Breast epithelium (tissue), 4 donors: ENCODE results near the gene EIF4E3. TPM values are rescaled to one million over a fixed set of nuclear protein-coding genes. Genes with fewer than 3 reads are reported as not detected.

Source experiments
- DNase-seq, 2 donors: peaks; one replicate each; pipeline ENCODE4 v3.0.0-alpha.2; 2019; ENCODE audit warnings: low spot score in 2 of 2
- H3K27ac ChIP-seq, 2 donors: fragments of 200-600 bp; sonication (generic) in 1 of 2; one replicate each; pipeline ENCODE4 v1.5.1; 2016 to 2019; ENCODE audit warnings: mild to moderate bottlenecking in 1 of 2
- H3K27me3 ChIP-seq, 2 donors: fragments of 200-600 bp; sonication (generic) in 1 of 2; one replicate each; pipeline versions ENCODE4 v1.5.1 to v1.6.0; 2017 to 2019; ENCODE audit warnings: control low read depth in 1 of 2, mild to moderate bottlenecking in 1 of 2
- H3K36me3 ChIP-seq: fragments of 200-600 bp; one replicate; pipeline ENCODE4 v1.5.1; 2019
- H3K4me1 ChIP-seq, 2 donors: fragments of 200-600 bp; sonication (generic); one replicate each; pipeline ENCODE4 v1.5.1; 2016 to 2019; ENCODE audit warnings: control low read depth in 1 of 2
- H3K4me3 ChIP-seq, 3 donors: fragments of 200-600 bp; sonication (generic); 1 replicate in 2 of 3; 2 replicates in 1 of 3; pipeline ENCODE4 v1.5.1; 2016 to 2019; ENCODE audit warnings: mild to moderate bottlenecking in 3 of 3, moderate library complexity in 2 of 3
- H3K9me3 ChIP-seq, 2 donors: fragments of 200-600 bp; sonication (generic) in 1 of 2; one replicate each; pipeline ENCODE4 v1.5.1; 2016 to 2019; ENCODE audit warnings: control low read depth in 1 of 2
- POLR2A ChIP-seq: fragments of 450-650 bp; IDR thresholded peaks from one replicate; pipeline ENCODE4 v1.6.1; 2016; ENCODE audit warnings: antibody characterized with exemption, mild to moderate bottlenecking, moderate library complexity
- POLR2AphosphoS5 ChIP-seq, 3 donors: sonication (generic); formaldehyde crosslinking; IDR thresholded peaks; one replicate each; pipeline ENCODE4 v1.6.1; 2017; ENCODE audit warnings: antibody characterized with exemption in 3 of 3
- intact Hi-C: fragments of 100-400 bp; cut with DNase I; formaldehyde crosslinking; loops from one replicate; pipeline ENCODE4 v1.15.1; 2023; ENCODE audit warnings: low total_unique reads
- total RNA-seq, 3 donors: library from RNA; depleted of rRNA; stranded (reverse); fragments of >200 nt; gene quantifications; one replicate each; pipeline ENCODE4 v1.1.0, GENCODE V29; 2016
- TF ChIP-seq, protein P1 (sequence below), 3 donors: fragments of 450-650 bp; IDR thresholded peaks; one replicate each; pipeline ENCODE4 v1.5.1; 2016 to 2017; ENCODE audit warnings: antibody characterized with exemption in 3 of 3, mild to moderate bottlenecking in 3 of 3, moderate library complexity in 3 of 3

EIF4E3 gene
- total RNA-seq, 3 donors from 2014 or later = 16.1 to 34.4 (median 19.3) TPM

DNA sequence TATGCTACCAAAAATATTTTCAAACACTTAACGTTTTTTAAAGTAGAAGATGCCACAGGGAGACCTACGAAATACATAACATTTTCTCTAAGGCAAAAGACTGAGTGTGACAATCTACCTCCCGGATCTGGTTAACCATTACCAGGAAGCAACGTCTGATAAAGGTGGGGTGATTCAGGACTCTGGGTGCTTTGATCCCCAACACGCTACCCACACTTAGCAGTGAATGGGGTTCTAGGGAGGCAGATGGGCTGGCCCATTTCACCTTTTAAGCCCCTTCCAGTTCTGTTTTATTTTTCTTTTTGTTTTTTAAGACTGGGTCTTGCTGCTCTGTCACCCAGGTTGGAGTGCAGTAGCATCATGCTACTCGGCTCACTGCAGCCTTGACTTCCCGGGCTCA is 39.5 kb downstream of the EIF4E3 start:
- H3K9me3 ChIP-seq = no peaks in the 10 kb centered on the region
- intact Hi-C loops = no loop called here
- H3K36me3 ChIP-seq = no peaks in the 10 kb centered on the region
- no peak for DNase-seq
- H3K4me1 ChIP-seq = peaks cover 3 to 8% of the 10 kb centered on the region in 2 donors
- TF ChIP-seq, protein P1, sequence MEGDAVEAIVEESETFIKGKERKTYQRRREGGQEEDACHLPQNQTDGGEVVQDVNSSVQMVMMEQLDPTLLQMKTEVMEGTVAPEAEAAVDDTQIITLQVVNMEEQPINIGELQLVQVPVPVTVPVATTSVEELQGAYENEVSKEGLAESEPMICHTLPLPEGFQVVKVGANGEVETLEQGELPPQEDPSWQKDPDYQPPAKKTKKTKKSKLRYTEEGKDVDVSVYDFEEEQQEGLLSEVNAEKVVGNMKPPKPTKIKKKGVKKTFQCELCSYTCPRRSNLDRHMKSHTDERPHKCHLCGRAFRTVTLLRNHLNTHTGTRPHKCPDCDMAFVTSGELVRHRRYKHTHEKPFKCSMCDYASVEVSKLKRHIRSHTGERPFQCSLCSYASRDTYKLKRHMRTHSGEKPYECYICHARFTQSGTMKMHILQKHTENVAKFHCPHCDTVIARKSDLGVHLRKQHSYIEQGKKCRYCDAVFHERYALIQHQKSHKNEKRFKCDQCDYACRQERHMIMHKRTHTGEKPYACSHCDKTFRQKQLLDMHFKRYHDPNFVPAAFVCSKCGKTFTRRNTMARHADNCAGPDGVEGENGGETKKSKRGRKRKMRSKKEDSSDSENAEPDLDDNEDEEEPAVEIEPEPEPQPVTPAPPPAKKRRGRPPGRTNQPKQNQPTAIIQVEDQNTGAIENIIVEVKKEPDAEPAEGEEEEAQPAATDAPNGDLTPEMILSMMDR (IDR thresholded peaks at IDR 0.05) = no peak
- TF ChIP-seq POLR2A = no peak
- H3K27me3 ChIP-seq = no peaks in the 10 kb centered on the region
- H3K27ac ChIP-seq = peak overlapping the region; percentile 59 to 64
- no peak overlapping the region for H3K4me3 ChIP-seq

DNA sequence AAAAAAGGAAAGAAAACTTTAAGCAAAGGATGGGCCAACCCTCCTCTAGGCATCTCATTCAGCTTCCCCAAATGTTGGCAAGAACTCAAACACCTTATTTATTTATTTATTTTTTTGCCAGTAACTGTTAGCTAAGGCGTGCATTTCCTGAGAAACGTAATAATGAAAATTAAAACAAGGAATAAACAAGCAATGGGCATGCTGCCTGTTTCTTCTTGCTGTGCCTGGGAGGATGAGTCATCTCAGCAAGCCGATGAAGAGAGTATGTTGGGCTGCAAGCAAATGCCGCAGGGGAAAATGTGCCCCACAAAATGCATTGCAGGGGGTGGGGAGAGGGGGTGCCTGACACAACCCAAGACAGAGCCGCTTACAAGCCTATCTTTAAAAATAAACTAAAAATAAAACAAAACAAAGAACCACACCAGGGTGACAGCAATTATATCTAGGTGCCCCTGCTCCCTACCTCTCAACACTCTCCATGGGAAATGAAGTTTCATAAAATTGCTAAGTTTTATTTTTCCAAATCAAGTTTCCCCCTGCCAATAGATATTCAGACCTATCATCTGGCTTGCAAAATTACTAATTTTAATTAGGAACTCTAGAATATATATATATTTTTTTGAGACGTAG is 40.3 kb downstream of the EIF4E3 start:
- Histone ChIP-seq H3K27me3 (no peaks in the 10 kb centered on the region), H3K9me3 (no peaks in the 10 kb centered on the region), H3K4me1 (peaks cover under 1 to 3% of the 10 kb centered on the region in 2 donors), H3K36me3 (no peaks in the 10 kb centered on the region), H3K27ac (peak overlapping the region; percentile 59 to 64), H3K4me3 (peak overlapping the region in 1 of 3 donors; percentile 30)
- TF ChIP-seq, protein P1 (IDR thresholded peaks at IDR 0.05) = no peak
- TF ChIP-seq POLR2AphosphoS5 (IDR thresholded peaks at IDR 0.05) = peak in 1 of 3 donors; percentile 37
- intact Hi-C loops = no loop called here
- peak in 1 of 2 donors; percentile 57 for DNase-seq

DNA sequence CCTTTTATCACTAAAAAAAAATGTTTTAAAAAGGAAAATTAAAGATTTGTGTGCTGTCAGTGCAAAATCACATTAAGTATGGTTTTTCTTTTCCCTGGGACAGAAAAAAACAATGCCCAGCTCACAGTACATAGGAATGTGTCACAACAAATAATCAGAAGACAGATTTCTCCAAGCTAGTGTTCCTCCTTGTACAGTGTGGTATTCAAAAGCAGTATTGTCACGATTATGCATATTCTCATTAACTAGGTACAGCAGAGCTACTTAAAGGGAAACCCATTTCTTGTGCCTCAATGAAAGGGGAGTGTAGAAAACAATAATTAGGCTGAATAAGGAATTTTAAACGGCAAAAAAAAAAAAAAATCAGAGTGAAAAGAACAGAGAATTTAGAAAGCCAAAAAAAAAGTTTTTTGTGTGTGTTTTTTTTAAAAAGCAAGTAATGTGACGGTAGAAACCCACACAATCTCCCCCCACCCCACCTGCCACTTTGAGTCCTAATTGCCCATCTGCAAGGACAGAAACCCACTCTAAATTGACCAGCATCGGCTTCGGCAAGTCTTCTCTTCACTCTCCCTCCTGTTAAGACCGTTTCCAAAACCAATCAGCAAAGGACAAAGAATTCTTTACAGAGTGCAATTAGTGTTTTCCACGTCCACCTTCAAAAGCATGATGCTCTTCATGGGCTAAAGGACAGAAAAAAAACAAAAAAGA is 41.0 kb downstream of the EIF4E3 start:
- TF ChIP-seq, protein P1 (IDR thresholded peaks at IDR 0.05) = no peak
- TF ChIP-seq POLR2A (no peak), POLR2AphosphoS5 (IDR thresholded peaks at IDR 0.05) (no peak)
- H3K27me3 ChIP-seq = no peaks in the 10 kb centered on the region
- no peaks in the 10 kb centered on the region for H3K36me3 ChIP-seq
- H3K9me3 ChIP-seq = no peaks in the 10 kb centered on the region
- peak overlapping the region in 1 of 3 donors; percentile 30 for H3K4me3 ChIP-seq
- intact Hi-C loops = no loop called here
- H3K4me1 ChIP-seq = peaks cover 0 to 3% of the 10 kb centered on the region in 2 donors
- peak overlapping the region; percentile 56 to 64 for H3K27ac ChIP-seq
- DNase-seq = no peak

DNA sequence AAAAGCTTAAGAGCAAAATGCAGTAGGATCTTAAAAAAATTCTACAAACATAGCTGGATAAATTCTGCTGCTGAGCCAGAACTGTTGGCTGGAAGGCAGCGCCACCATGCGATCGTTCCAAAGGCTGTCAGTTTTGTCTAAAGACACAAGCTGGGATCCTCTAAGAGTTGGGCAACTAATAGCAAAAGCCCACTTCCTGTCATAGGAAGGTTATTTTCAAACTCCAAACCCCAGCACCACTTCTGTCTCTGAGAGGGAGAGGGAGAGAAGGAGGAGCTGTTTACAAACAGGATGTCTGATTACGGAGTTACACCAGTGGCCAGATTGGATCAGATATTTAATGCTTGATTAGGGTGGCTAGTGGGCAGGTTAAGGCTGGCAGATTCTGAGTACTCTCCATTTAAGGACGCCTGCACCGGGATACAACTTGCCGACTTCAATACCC is 44.0 kb downstream of the EIF4E3 start:
- Histone ChIP-seq H3K4me1 (peaks cover 0 to 3% of the 10 kb centered on the region in 2 donors), H3K4me3 (peak overlapping the region in 1 of 3 donors; percentile 1), H3K36me3 (no peaks in the 10 kb centered on the region), H3K27ac (peak overlapping the region; percentile 48 to 71), H3K27me3 (no peaks in the 10 kb centered on the region), H3K9me3 (no peaks in the 10 kb centered on the region)
- TF ChIP-seq POLR2A (no peak), POLR2AphosphoS5 (IDR thresholded peaks at IDR 0.05) (peak in 1 of 3 donors; percentile 46)
- TF ChIP-seq, protein P1 (IDR thresholded peaks at IDR 0.05) = peak; percentile 7 to 68 (median 64)
- intact Hi-C loops = no loop called here
- DNase-seq = peak; percentile 62 to 70

DNA sequence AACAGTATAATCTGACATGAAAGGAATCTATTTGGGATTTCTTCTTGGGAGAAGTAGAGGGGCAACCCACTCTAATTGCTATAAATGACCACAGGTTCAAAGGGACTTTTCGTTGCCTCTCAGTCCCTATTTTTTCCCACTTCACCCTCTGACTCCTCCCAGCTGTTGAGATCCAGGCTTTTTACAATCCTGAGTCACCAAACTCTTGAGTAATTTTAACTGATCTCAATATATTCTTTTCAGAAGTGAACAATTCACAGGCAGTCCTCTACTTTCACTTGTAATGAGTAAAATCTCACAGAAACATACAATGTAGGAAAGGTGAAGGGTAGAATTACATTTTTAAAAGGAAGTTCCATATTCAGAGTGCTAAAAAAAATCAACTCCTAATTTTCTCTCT is 44.6 kb downstream of the EIF4E3 start:
- intact Hi-C loops = no loop called here
- H3K27me3 ChIP-seq = no peaks in the 10 kb centered on the region
- H3K9me3 ChIP-seq = no peaks in the 10 kb centered on the region
- peak overlapping the region; percentile 6 to 64 for H3K27ac ChIP-seq
- TF ChIP-seq, protein P1 (IDR thresholded peaks at IDR 0.05) = no peak
- TF ChIP-seq POLR2AphosphoS5 (IDR thresholded peaks at IDR 0.05) = no peak
- TF ChIP-seq POLR2A = no peak
- no peak for DNase-seq
- H3K4me1 ChIP-seq = peaks cover 0 to 3% of the 10 kb centered on the region in 2 donors
- no peaks in the 10 kb centered on the region for H3K36me3 ChIP-seq
- no peak overlapping the region for H3K4me3 ChIP-seq
